MM.1S (cell line): ENCODE data around the gene LMLN.

Experiments
- EZH2 ChIP-seq: fragments of 300-600 bp; sonication (generic); optimal IDR thresholded peaks from 2 replicates; pipeline ENCODE3; 2017; ENCODE audit warnings: low read depth, mild to moderate bottlenecking, antibody characterized with exemption, low read length, mixed read lengths
- EZH2phosphoT487 ChIP-seq: fragments of 300-600 bp; sonication (generic); IDR thresholded peaks from 2 replicates; pipeline ENCODE4 v1.6.1; 2018; ENCODE audit warnings: antibody characterized with exemption, low read length
- TF ChIP-seq, protein P1 (sequence below): fragments of 300-600 bp; sonication (generic); IDR thresholded peaks from 2 replicates; pipeline ENCODE4 v1.5.1; 2016; ENCODE audit warnings: antibody characterized with exemption, low read length, mixed read lengths

DNA sequence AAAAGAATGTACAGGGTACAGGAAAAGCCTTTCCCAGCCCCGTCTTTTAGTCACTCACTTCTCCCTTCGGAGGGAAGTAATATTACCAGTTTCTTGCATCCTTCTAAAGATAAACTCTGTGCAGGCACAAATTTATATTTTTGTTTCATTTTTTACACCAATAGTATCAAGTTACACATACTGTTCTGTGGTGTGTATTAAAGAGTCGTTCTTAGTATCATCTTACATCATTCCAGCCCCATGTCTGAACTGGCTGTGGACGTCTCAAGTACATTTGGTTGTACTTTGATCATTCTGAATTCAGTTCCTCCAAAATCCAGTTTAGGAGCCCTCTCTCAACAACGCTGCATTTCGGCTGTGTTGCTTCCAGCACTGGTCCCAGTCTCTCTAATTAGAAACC lies 68.7 kb downstream of the LMLN start:
- TF ChIP-seq, protein P1, sequence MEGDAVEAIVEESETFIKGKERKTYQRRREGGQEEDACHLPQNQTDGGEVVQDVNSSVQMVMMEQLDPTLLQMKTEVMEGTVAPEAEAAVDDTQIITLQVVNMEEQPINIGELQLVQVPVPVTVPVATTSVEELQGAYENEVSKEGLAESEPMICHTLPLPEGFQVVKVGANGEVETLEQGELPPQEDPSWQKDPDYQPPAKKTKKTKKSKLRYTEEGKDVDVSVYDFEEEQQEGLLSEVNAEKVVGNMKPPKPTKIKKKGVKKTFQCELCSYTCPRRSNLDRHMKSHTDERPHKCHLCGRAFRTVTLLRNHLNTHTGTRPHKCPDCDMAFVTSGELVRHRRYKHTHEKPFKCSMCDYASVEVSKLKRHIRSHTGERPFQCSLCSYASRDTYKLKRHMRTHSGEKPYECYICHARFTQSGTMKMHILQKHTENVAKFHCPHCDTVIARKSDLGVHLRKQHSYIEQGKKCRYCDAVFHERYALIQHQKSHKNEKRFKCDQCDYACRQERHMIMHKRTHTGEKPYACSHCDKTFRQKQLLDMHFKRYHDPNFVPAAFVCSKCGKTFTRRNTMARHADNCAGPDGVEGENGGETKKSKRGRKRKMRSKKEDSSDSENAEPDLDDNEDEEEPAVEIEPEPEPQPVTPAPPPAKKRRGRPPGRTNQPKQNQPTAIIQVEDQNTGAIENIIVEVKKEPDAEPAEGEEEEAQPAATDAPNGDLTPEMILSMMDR: no peak
- no peak for TF ChIP-seq EZH2phosphoT487
- no peak for TF ChIP-seq EZH2
